Retinal pigment epithelial cell (primary cell): Measurements from ENCODE around the gene OPCML.

Source experiments
- DNase-seq: peaks from one replicate; pipeline ENCODE4 v3.0.0-alpha.2; 2010; ENCODE audit warnings: low read depth
- H3K4me3 ChIP-seq: 2 replicates; pipeline ENCODE4 v1.5.1; 2011; ENCODE audit warnings: mild to moderate bottlenecking, low read length, control low read depth, moderate library complexity
- CTCF ChIP-seq: conservative IDR thresholded peaks from 2 replicates; pipeline ENCODE4 v1.5.1; 2011; ENCODE audit warnings: low read depth, low read length, control low read depth, inconsistent platforms

Gene OPCML

GRCh38 chr11:133477251-133477625 lies 55.1 kb downstream of the OPCML start:
- no peak overlapping the region for H3K4me3 ChIP-seq
- DNase-seq: no peak
- no peak for TF ChIP-seq CTCF

GRCh38 chr11:133476570-133477250 lies 55.6 kb downstream of the OPCML start:
- no peak for DNase-seq
- H3K4me3 ChIP-seq: no peak overlapping the region
- no peak for TF ChIP-seq CTCF

GRCh38 chr11:133474461-133474860 lies 57.8 kb downstream of the OPCML start:
- no peak overlapping the region for H3K4me3 ChIP-seq
- no peak for TF ChIP-seq CTCF
- DNase-seq: no peak

- DNase-seq: no peak
- no peak overlapping the region for H3K4me3 ChIP-seq
- no peak for TF ChIP-seq CTCF
These were observed 64.6 kb downstream of the OPCML start for GRCh38 chr11:133467686-133468085.

- no peak for DNase-seq
- H3K4me3 ChIP-seq: no peak overlapping the region
- TF ChIP-seq CTCF: no peak
These were observed 89.0 kb downstream of the OPCML start for GRCh38 chr11:133443206-133443747.

- H3K4me3 ChIP-seq: no peak overlapping the region
- TF ChIP-seq CTCF: no peak
- no peak for DNase-seq
These were observed 90.2 kb downstream of the OPCML start for GRCh38 chr11:133441964-133442660.

- H3K4me3 ChIP-seq: no peak overlapping the region
- no peak for DNase-seq
- no peak for TF ChIP-seq CTCF
These were observed 106.3 kb downstream of the OPCML start for GRCh38 chr11:133425992-133426391.
